Spleen (tissue), 11 donors: ENCODE data around the gene RTN4IP1. TPM values are rescaled to one million over a fixed set of nuclear protein-coding genes. Genes with fewer than 3 reads are reported as not detected.

ENCODE experiments used
- DNase-seq: peaks from one replicate; pipeline ENCODE4 v3.0.0-alpha.2; 2020
- H3K27ac ChIP-seq, 8 donors: fragments of 200-600 bp; sonication (generic) in 7 of 8; 1 replicate in 4 of 8; 2 replicates in 4 of 8; pipeline versions ENCODE4 v1.5.0 to v1.8.0; 2016 to 2021; ENCODE audit warnings: inconsistent platforms in 4 of 8, mild to moderate bottlenecking in 4 of 8, moderate library complexity in 1 of 8
- H3K27me3 ChIP-seq, 7 donors: fragments of 200-600 bp; sonication (generic) in 6 of 7; replicated peaks in 1 of 7; 1 replicate in 4 of 7; 2 replicates in 3 of 7; pipeline versions ENCODE4 v1.5.0 to v1.8.0; 2016 to 2021; ENCODE audit warnings: inconsistent platforms in 3 of 7, mild to moderate bottlenecking in 1 of 7
- H3K36me3 ChIP-seq, 6 donors: fragments of 200-600 bp; sonication (generic) in 5 of 6; 1 replicate in 4 of 6; 2 replicates in 2 of 6; pipeline versions ENCODE4 v1.5.0 to v1.8.0; 2016 to 2021; ENCODE audit warnings: inconsistent platforms in 2 of 6
- H3K4me1 ChIP-seq, 6 donors: fragments of 200-600 bp; sonication (generic) in 5 of 6; 1 replicate in 3 of 6; 2 replicates in 3 of 6; pipeline versions ENCODE4 v1.5.0 to v1.8.0; 2016 to 2021; ENCODE audit warnings: inconsistent platforms in 3 of 6
- H3K4me3 ChIP-seq, 8 donors: fragments of 200-600 bp; sonication (generic) in 7 of 8; 1 replicate in 4 of 8; 2 replicates in 4 of 8; pipeline versions ENCODE4 v1.5.0 to v1.8.0; 2016 to 2021; ENCODE audit warnings: inconsistent platforms in 4 of 8, mild to moderate bottlenecking in 4 of 8, moderate library complexity in 2 of 8
- H3K9me3 ChIP-seq, 8 donors: fragments of 200-600 bp; sonication (generic) in 7 of 8; 1 replicate in 4 of 8; 2 replicates in 4 of 8; pipeline versions ENCODE4 v1.5.0 to v1.8.0; 2016 to 2021; ENCODE audit warnings: inconsistent platforms in 4 of 8
- CTCF ChIP-seq, 11 experiments: fragments of 200-600 bp in 7 of 11; fragments of 450-650 bp in 4 of 11; sonication (generic) in 4 of 11; IDR thresholded peaks in 8 of 11; conservative IDR thresholded peaks in 3 of 11; 1 replicate in 7 of 11; 2 replicates in 4 of 11; pipeline versions ENCODE4 v1.4.0 to v1.8.0; 2016 to 2021; ENCODE audit warnings: antibody characterized with exemption in 11 of 11, inconsistent platforms in 4 of 11, mild to moderate bottlenecking in 1 of 11
- POLR2A ChIP-seq, 3 donors: fragments of 450-650 bp; IDR thresholded peaks; one replicate each; pipeline ENCODE4 v1.5.1; 2017; ENCODE audit warnings: antibody characterized with exemption in 3 of 3, mild to moderate bottlenecking in 1 of 3
- POLR2AphosphoS5 ChIP-seq, 3 donors: sonication (generic); formaldehyde crosslinking; IDR thresholded peaks; one replicate each; pipeline ENCODE4 v1.5.1; 2017; ENCODE audit warnings: antibody characterized with exemption in 3 of 3
- WGBS, 5 donors: extraction: QIAGEN DNeasy Blood & Tissue Kit in 3 of 5; methylation state at CpG; one replicate each; pipeline versions ENCODE4 v1.1.5 to v1.1.7; 2013 to 2018; 5-methylcytosine and 5-hydroxymethylcytosine counted together
- intact Hi-C: fragments of 100-400 bp; cut with DNase I; formaldehyde crosslinking; loops from one replicate; pipeline ENCODE4 v1.15.0; 2023; ENCODE audit warnings: low total_unique reads
- polyA plus RNA-seq, 3 donors: library from polyadenylated mRNA; stranded (reverse); fragments of 200-250 nt; gene quantifications; one replicate each; pipeline ENCODE4 v1.2.1, GENCODE V29; 2013
- total RNA-seq, 7 donors: library from RNA; depleted of rRNA in 3 of 7; stranded (reverse); fragments of >200 nt in 3 of 7; fragmentation: NEBNext Ultra II Directional in 4 of 7; extraction: Animal tissue kit (Norgen Biotek cat#: 25700) in 4 of 7; gene quantifications; one replicate each; pipeline versions ENCODE4 v1.1.0 to v1.2.1, GENCODE V29; 2016 to 2021
- donor health status: healthy with polysubstance abuse.
- donor health status: DM: no; HTN: no; CAD: no; lungs with moderate emphysema.
- donor health status: DM: no; HTN: no; CAD: no.
- donor health status: Bipolar disorder and iron deficiency.
- donor health status: healthy.
- donor health status: DM: no; HTN: no; CAD: no.
- donor health status: DM: yes; HTN: yes; CAD: no.

The RTN4IP1 gene
- total and polyA plus RNA-seq, 10 donors: 3.9 to 9.1 (median 6.6) TPM

- Histone ChIP-seq H3K4me3 (no peak overlapping the region), H3K27ac (no peak overlapping the region), H3K27me3 (no peaks in the 10 kb centered on the region), H3K4me1 (peaks cover 0 to 37% (median 0%) of the 10 kb centered on the region in 6 donors), H3K9me3 (no peaks in the 10 kb centered on the region), H3K36me3 (peaks cover 3 to 91% (median 60%) of the 10 kb centered on the region in 6 donors)
- TF ChIP-seq POLR2A (IDR thresholded peaks at IDR 0.05) (no peak), CTCF (IDR thresholded peaks at IDR 0.05 in 8 of 11, conservative IDR thresholded peaks at IDR 0.05 in 3 of 11) (no peak), POLR2AphosphoS5 (IDR thresholded peaks at IDR 0.05) (no peak)
- intact Hi-C loops: loop anchor here (5.0 kb wide), 1 partner anchor 46 kb away; no protein-coding TSS in a partner anchor
- no peak for DNase-seq
- WGBS, 5 donors: 96 to 98% (median 97%) methylated on average over 4 of the region's 4 CpGs
Observed at GRCh38 chr6:106558364-106558763, 70.9 kb downstream of the RTN4IP1 start.

GRCh38 chr6:106557837-106558236, 71.5 kb downstream of the RTN4IP1 start:
- H3K4me3 ChIP-seq: no peak overlapping the region
- H3K4me1 ChIP-seq: peaks cover 0 to 37% (median 0%) of the 10 kb centered on the region in 6 donors
- intact Hi-C loops: loop anchor here (5.0 kb wide), 1 partner anchor 46 kb away; no protein-coding TSS in a partner anchor
- H3K36me3 ChIP-seq: peaks cover 3 to 91% (median 63%) of the 10 kb centered on the region in 6 donors
- WGBS, 5 donors: 45 to 71% (median 63%) methylated on average over 2 of the region's 2 CpGs
- no peak overlapping the region for H3K27ac ChIP-seq
- H3K27me3 ChIP-seq: no peaks in the 10 kb centered on the region
- H3K9me3 ChIP-seq: no peaks in the 10 kb centered on the region
- no peak for DNase-seq
- TF ChIP-seq POLR2A (IDR thresholded peaks at IDR 0.05) (no peak), CTCF (IDR thresholded peaks at IDR 0.05 in 8 of 11, conservative IDR thresholded peaks at IDR 0.05 in 3 of 11) (no peak), POLR2AphosphoS5 (IDR thresholded peaks at IDR 0.05) (no peak)

- Histone ChIP-seq H3K4me3 (no peak overlapping the region), H3K9me3 (no peaks in the 10 kb centered on the region), H3K27me3 (no peaks in the 10 kb centered on the region), H3K27ac (no peak overlapping the region), H3K36me3 (peaks cover 3 to 91% (median 56%) of the 10 kb centered on the region in 6 donors), H3K4me1 (peaks cover 0 to 28% (median 0%) of the 10 kb centered on the region in 6 donors)
- TF ChIP-seq CTCF (IDR thresholded peaks at IDR 0.05 in 8 of 11, conservative IDR thresholded peaks at IDR 0.05 in 3 of 11) (peak in 8 of 11 experiments; percentile 30 to 60 (median 44)), POLR2A (IDR thresholded peaks at IDR 0.05) (no peak), POLR2AphosphoS5 (IDR thresholded peaks at IDR 0.05) (no peak)
- no peak for DNase-seq
- intact Hi-C loops: loop anchor here (5.0 kb wide), 1 partner anchor 44 kb away; no protein-coding TSS in a partner anchor
- 44 to 59% (median 46%) methylated on average over 3 of the region's 3 CpGs for WGBS, 5 donors
Observed at GRCh38 chr6:106556368-106556960, 72.8 kb downstream of the RTN4IP1 start.

- intact Hi-C loops: loop anchor here (5.0 kb wide), 1 partner anchor 43 kb away; no protein-coding TSS in a partner anchor
- H3K27ac ChIP-seq: no peak overlapping the region
- WGBS, 5 donors: 77 to 86% (median 78%) methylated on average over 5 of the region's 5 CpGs
Observed at GRCh38 chr6:106555767-106556166, 73.5 kb downstream of the RTN4IP1 start.

More at GRCh38 chr6:106555767-106556166, 73.5 kb downstream of the RTN4IP1 start:
- DNase-seq: no peak
- no peak overlapping the region for H3K4me3 ChIP-seq
- H3K36me3 ChIP-seq: peaks cover 3 to 91% (median 49%) of the 10 kb centered on the region in 6 donors
- H3K27me3 ChIP-seq: no peaks in the 10 kb centered on the region
- peaks cover 0 to 32% (median 0%) of the 10 kb centered on the region in 6 donors for H3K4me1 ChIP-seq
- TF ChIP-seq POLR2AphosphoS5 (IDR thresholded peaks at IDR 0.05) (no peak), CTCF (IDR thresholded peaks at IDR 0.05 in 8 of 11, conservative IDR thresholded peaks at IDR 0.05 in 3 of 11) (no peak), POLR2A (IDR thresholded peaks at IDR 0.05) (no peak)
- H3K9me3 ChIP-seq: peaks cover 0 to 5% (median 0%) of the 10 kb centered on the region in 8 donors
